Testis (tissue), 3 donors: Measurements from ENCODE around the gene CAVIN3. TPM values are rescaled to one million over a fixed set of nuclear protein-coding genes. Genes with fewer than 3 reads are reported as not detected.

Source experiments
- DNase-seq: peaks from one replicate; pipeline ENCODE4 v3.0.0-alpha.2; 2019
- H3K27ac ChIP-seq, 2 donors: fragments of 200-600 bp; sonication (generic); one replicate each; pipeline ENCODE4 v1.5.1; 2019
- H3K27me3 ChIP-seq: fragments of 200-600 bp; sonication (generic); one replicate; pipeline ENCODE4 v1.5.1; 2019
- H3K36me3 ChIP-seq: fragments of 200-600 bp; sonication (generic); one replicate; pipeline ENCODE4 v1.5.1; 2017; ENCODE audit warnings: low read depth; ENCODE audit errors: missing control alignments
- H3K4me1 ChIP-seq: fragments of 200-600 bp; sonication (generic); one replicate; pipeline ENCODE4 v1.5.1; 2019
- H3K4me3 ChIP-seq, 2 donors: fragments of 200-600 bp; sonication (generic); one replicate each; pipeline ENCODE4 v1.5.1; 2017 to 2019
- H3K9me3 ChIP-seq: fragments of 200-600 bp; sonication (generic); one replicate; pipeline ENCODE4 v1.5.1; 2017
- POLR2A ChIP-seq: fragments of 450-650 bp; IDR thresholded peaks from one replicate; pipeline ENCODE4 v1.6.1; 2017; ENCODE audit warnings: antibody characterized with exemption, mild to moderate bottlenecking, moderate library complexity
- WGBS, 2 donors: methylation state at CpG; one replicate each; pipeline ENCODE4 v1.1.5; 2018; 5-methylcytosine and 5-hydroxymethylcytosine counted together
- intact Hi-C: fragments of 100-400 bp; cut with DNase I; formaldehyde crosslinking; loops from one replicate; pipeline ENCODE4 v1.15.1; 2023; ENCODE audit warnings: low total_unique reads
- polyA plus RNA-seq: library from polyadenylated mRNA; stranded (reverse); fragments of 350-450 nt; fragmentation: Illumina TruSeq; extraction: RNeasy Lipid Tissue Mini Kit (QIAGEN cat#74804); gene quantifications from one replicate; pipeline ENCODE4 v1.2.3, GENCODE V29; 2014; ENCODE audit warnings: low read depth, low replicate concordance; ENCODE audit not compliant: insufficient read depth
- total RNA-seq, 2 donors: library from RNA; depleted of rRNA; stranded (reverse); fragments of >200 nt; gene quantifications; one replicate each; pipeline ENCODE4 v1.2.3, GENCODE V29; 2016
- TF ChIP-seq, protein P1 (sequence below), 3 experiments: fragments of 450-650 bp in 2 of 3; fragments of 200-600 bp in 1 of 3; sonication (generic) in 1 of 3; IDR thresholded peaks; one replicate each; pipeline ENCODE4 v1.5.1; 2016 to 2019; ENCODE audit warnings: antibody characterized with exemption in 3 of 3, mild to moderate bottlenecking in 2 of 3, moderate library complexity in 1 of 3

Gene CAVIN3
- total and polyA plus RNA-seq, 3 donors from 2014 or later = 103 to 237 (median 177) TPM

GRCh38 chr11:6315811-6316425 lies 4.4 kb downstream of the CAVIN3 start:
- Histone ChIP-seq H3K9me3 (no peaks in the 10 kb centered on the region), H3K4me1 (peaks cover 22% of the 10 kb centered on the region), H3K27ac (no peak overlapping the region), H3K36me3 (no peaks in the 10 kb centered on the region), H3K27me3 (no peaks in the 10 kb centered on the region), H3K4me3 (no peak overlapping the region)
- DNase-seq = peak; percentile 77
- TF ChIP-seq, protein P1, sequence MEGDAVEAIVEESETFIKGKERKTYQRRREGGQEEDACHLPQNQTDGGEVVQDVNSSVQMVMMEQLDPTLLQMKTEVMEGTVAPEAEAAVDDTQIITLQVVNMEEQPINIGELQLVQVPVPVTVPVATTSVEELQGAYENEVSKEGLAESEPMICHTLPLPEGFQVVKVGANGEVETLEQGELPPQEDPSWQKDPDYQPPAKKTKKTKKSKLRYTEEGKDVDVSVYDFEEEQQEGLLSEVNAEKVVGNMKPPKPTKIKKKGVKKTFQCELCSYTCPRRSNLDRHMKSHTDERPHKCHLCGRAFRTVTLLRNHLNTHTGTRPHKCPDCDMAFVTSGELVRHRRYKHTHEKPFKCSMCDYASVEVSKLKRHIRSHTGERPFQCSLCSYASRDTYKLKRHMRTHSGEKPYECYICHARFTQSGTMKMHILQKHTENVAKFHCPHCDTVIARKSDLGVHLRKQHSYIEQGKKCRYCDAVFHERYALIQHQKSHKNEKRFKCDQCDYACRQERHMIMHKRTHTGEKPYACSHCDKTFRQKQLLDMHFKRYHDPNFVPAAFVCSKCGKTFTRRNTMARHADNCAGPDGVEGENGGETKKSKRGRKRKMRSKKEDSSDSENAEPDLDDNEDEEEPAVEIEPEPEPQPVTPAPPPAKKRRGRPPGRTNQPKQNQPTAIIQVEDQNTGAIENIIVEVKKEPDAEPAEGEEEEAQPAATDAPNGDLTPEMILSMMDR (IDR thresholded peaks at IDR 0.05) = peak; percentile 53 to 80 (median 69)
- TF ChIP-seq POLR2A = no peak
- WGBS, 2 donors = 22 to 27% methylated on average over 10 of the region's 10 CpGs
- intact Hi-C loops = no loop called here

GRCh38 chr11:6312106-6312505 lies 8.2 kb downstream of the CAVIN3 start:
- intact Hi-C loops = no loop called here
- Histone ChIP-seq H3K36me3 (no peaks in the 10 kb centered on the region), H3K4me3 (no peak overlapping the region), H3K4me1 (no peaks in the 10 kb centered on the region), H3K27me3 (no peaks in the 10 kb centered on the region), H3K9me3 (no peaks in the 10 kb centered on the region), H3K27ac (no peak overlapping the region)
- WGBS, 2 donors = 92 to 95% methylated on average over 3 of the region's 3 CpGs
- TF ChIP-seq, protein P1 (IDR thresholded peaks at IDR 0.05) = no peak
- no peak for TF ChIP-seq POLR2A
- DNase-seq = no peak

- Histone ChIP-seq H3K27me3 (no peaks in the 10 kb centered on the region), H3K27ac (no peak overlapping the region), H3K4me1 (no peaks in the 10 kb centered on the region), H3K36me3 (no peaks in the 10 kb centered on the region), H3K9me3 (no peaks in the 10 kb centered on the region), H3K4me3 (no peak overlapping the region)
- intact Hi-C loops = no loop called here
- no peak for DNase-seq
- 79 to 82% methylated on average over 8 of the region's 8 CpGs for WGBS, 2 donors
- TF ChIP-seq, protein P1 (IDR thresholded peaks at IDR 0.05) = no peak
- TF ChIP-seq POLR2A = no peak
Measured at GRCh38 chr11:6307876-6308275, 12.4 kb downstream of the CAVIN3 start.

DNA sequence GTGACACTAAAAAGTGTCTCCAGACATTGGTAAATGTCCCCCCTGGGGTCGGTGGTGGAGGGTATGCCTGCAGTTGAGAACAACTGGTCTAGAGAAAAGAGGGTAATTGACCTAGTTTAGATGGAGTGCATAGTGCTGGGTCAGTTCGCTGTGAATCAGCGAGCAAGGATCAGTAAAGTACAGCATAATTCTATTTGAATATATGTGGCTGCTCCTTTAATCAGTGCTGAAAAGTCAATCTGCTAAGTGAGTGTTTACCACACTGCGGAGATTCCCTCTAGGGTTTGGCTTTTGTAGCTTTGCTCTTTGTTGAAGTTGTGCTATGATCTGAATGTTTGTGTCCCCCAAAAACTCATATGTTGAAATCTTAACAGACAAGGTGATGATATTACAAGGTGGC lies 15.0 kb downstream of the CAVIN3 start:
- WGBS, 2 donors = 72% methylated on average over 4 of the region's 4 CpGs
- intact Hi-C loops = no loop called here
- no peaks in the 10 kb centered on the region for H3K27me3 ChIP-seq
- no peak overlapping the region for H3K4me3 ChIP-seq
- no peak for DNase-seq
- no peaks in the 10 kb centered on the region for H3K4me1 ChIP-seq
- H3K9me3 ChIP-seq = no peaks in the 10 kb centered on the region
- TF ChIP-seq, protein P1 (IDR thresholded peaks at IDR 0.05) = no peak
- no peak for TF ChIP-seq POLR2A
- no peaks in the 10 kb centered on the region for H3K36me3 ChIP-seq
- no peak overlapping the region for H3K27ac ChIP-seq

GRCh38 chr11:6303661-6304060 lies 16.6 kb downstream of the CAVIN3 start:
- WGBS, 2 donors = 76 to 90% methylated on average over 6 of the region's 6 CpGs
- no peaks in the 10 kb centered on the region for H3K4me1 ChIP-seq
- no peak overlapping the region for H3K27ac ChIP-seq
- H3K9me3 ChIP-seq = no peaks in the 10 kb centered on the region
- H3K4me3 ChIP-seq = no peak overlapping the region
- no peak for TF ChIP-seq POLR2A
- TF ChIP-seq, protein P1 (IDR thresholded peaks at IDR 0.05) = no peak
- no peaks in the 10 kb centered on the region for H3K27me3 ChIP-seq
- no peak for DNase-seq
- H3K36me3 ChIP-seq = no peaks in the 10 kb centered on the region
- intact Hi-C loops = no loop called here
